Suprapubic skin (tissue), 4 donors: ENCODE results near the gene KCNG3.

ENCODE experiments used
- EP300 ChIP-seq: sonication (generic); formaldehyde crosslinking; IDR thresholded peaks from one replicate; pipeline ENCODE4 v1.6.1; 2017; ENCODE audit warnings: antibody characterized with exemption
- POLR2A ChIP-seq, 2 donors: fragments of 450-650 bp; IDR thresholded peaks; one replicate each; pipeline ENCODE4 v1.6.1; 2017; ENCODE audit warnings: antibody characterized with exemption in 2 of 2, mild to moderate bottlenecking in 2 of 2, moderate library complexity in 2 of 2
- POLR2AphosphoS5 ChIP-seq, 3 donors: sonication (generic); formaldehyde crosslinking; IDR thresholded peaks; one replicate each; pipeline ENCODE4 v1.6.1; 2017; ENCODE audit warnings: antibody characterized with exemption in 3 of 3
- TF ChIP-seq, protein P1 (sequence below), 2 donors: fragments of 200-600 bp in 1 of 2; fragments of 450-650 bp in 1 of 2; sonication (generic) in 1 of 2; IDR thresholded peaks; one replicate each; pipeline ENCODE4 v1.5.1; 2016 to 2019; ENCODE audit warnings: antibody characterized with exemption in 2 of 2, mild to moderate bottlenecking in 1 of 2, moderate library complexity in 1 of 2

DNA sequence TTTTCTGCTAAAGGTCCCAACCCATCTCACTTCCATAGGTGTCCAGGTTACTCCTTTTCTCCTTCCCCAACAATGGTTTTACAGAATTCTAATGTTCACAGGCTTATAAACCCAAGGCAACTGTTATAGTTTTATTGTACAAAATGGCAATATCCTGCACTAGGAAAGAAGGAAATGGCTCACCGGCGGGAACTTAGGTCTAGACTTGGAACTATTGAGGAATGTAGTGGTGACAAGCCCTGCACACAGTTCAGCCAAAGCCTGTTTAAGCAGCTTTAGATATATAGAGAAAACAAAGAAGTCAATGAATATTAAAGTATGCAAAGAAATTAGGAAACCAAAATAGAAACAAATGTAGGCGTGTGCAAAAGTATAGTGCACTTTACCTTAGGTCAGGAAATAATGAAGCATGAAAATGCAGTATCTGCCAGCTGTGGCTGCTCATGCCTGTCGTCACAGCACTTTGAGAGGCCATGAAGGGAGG, 22.7 kb upstream of the KCNG3 start:
- TF ChIP-seq POLR2A (IDR thresholded peaks at IDR 0.05), result no peak
- TF ChIP-seq, protein P1, sequence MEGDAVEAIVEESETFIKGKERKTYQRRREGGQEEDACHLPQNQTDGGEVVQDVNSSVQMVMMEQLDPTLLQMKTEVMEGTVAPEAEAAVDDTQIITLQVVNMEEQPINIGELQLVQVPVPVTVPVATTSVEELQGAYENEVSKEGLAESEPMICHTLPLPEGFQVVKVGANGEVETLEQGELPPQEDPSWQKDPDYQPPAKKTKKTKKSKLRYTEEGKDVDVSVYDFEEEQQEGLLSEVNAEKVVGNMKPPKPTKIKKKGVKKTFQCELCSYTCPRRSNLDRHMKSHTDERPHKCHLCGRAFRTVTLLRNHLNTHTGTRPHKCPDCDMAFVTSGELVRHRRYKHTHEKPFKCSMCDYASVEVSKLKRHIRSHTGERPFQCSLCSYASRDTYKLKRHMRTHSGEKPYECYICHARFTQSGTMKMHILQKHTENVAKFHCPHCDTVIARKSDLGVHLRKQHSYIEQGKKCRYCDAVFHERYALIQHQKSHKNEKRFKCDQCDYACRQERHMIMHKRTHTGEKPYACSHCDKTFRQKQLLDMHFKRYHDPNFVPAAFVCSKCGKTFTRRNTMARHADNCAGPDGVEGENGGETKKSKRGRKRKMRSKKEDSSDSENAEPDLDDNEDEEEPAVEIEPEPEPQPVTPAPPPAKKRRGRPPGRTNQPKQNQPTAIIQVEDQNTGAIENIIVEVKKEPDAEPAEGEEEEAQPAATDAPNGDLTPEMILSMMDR (IDR thresholded peaks at IDR 0.05), result no peak
- no peak for TF ChIP-seq EP300
- TF ChIP-seq POLR2AphosphoS5 (IDR thresholded peaks at IDR 0.05), result no peak
